K562 (cell line): ENCODE results near the gene PITPNB.

Source experiments
- CTCF ChIP-seq, 3 experiments: IDR thresholded peaks in 2 of 3; conservative IDR thresholded peaks in 1 of 3; 2 replicates each; pipeline ENCODE4 v1.5.1; 2011 to 2012; ENCODE audit warnings: low read length in 3 of 3, mild to moderate bottlenecking in 3 of 3, control low read depth in 2 of 3, improper control_type of control experiment in 1 of 3, inconsistent platforms in 1 of 3, low read depth in 1 of 3, mixed read lengths in 1 of 3, moderate library complexity in 1 of 3; ENCODE audit not compliant: insufficient read depth in 2 of 3
- EP300 ChIP-seq: IDR thresholded peaks from 2 replicates; pipeline ENCODE4 v1.6.1; 2012; ENCODE audit warnings: low read length, improper control_type of control experiment
- FOXM1 ChIP-seq, 2 experiments: fragments of 450-650 bp in 1 of 2; sonication (generic) in 1 of 2; formaldehyde crosslinking in 1 of 2; IDR thresholded peaks; 2 replicates each; pipeline versions ENCODE4 v1.6.1 to v1.9.0; 2017 to 2022; ENCODE audit warnings: low read depth in 2 of 2, mild to moderate bottlenecking in 2 of 2, missing genetic modification reagents in 1 of 2, moderate library complexity in 1 of 2
- HDAC2 ChIP-seq: fragments of 450-650 bp; IDR thresholded peaks from 2 replicates; pipeline ENCODE4 v1.6.1; 2016; ENCODE audit warnings: mild to moderate bottlenecking
- JUN ChIP-seq, 2 experiments: sonication (generic) in 1 of 2; formaldehyde crosslinking in 1 of 2; IDR thresholded peaks; 2 replicates each; pipeline versions ENCODE4 v1.6.1 to v1.8.0; 2012 to 2022; ENCODE audit warnings: borderline replicate concordance in 2 of 2, mild to moderate bottlenecking in 2 of 2, improper control_type of control experiment in 1 of 2, low read depth in 1 of 2, low read length in 1 of 2, missing genetic modification reagents in 1 of 2
- RNF2 ChIP-seq: sonication (generic); IDR thresholded peaks from 2 replicates; pipeline ENCODE4 v1.6.1; 2016
- TEAD1 ChIP-seq, 2 experiments: fragments of 450-650 bp in 1 of 2; sonication (generic) in 1 of 2; formaldehyde crosslinking; IDR thresholded peaks; 2 replicates each; pipeline versions ENCODE4 v1.4.0 to v1.8.0; 2020 to 2022; ENCODE audit warnings: mild to moderate bottlenecking in 2 of 2, missing genetic modification reagents in 1 of 2

- TF ChIP-seq JUN (IDR thresholded peaks at IDR 0.05; ENCODE audit: borderline replicate concordance, low read depth, low read length) (no peak), JUN (CRISPR knock-in tag; IDR thresholded peaks at IDR 0.05; ENCODE audit: borderline replicate concordance) (no peak), CTCF (IDR thresholded peaks at IDR 0.05 in 2 of 3, conservative IDR thresholded peaks at IDR 0.05 in 1 of 3; ENCODE audit: insufficient read depth in 2 of 3, low read depth in 1 of 3, low read length in 3 of 3) (no peak), HDAC2 (no peak), FOXM1 (IDR thresholded peaks at IDR 0.05; ENCODE audit: low read depth) (no peak), FOXM1 (CRISPR knock-in tag; IDR thresholded peaks at IDR 0.05; ENCODE audit: low read depth) (no peak), EP300 (no peak), RNF2 (no peak), TEAD1 (CRISPR knock-in tag; IDR thresholded peaks at IDR 0.05) (no peak)
Measured at GRCh38 chr22:27961680-27962079, 42.6 kb upstream of the PITPNB start.
